ENCODE measurements around the gene NDNF.

- TF ChIP-seq CTCF (IDR thresholded peaks at IDR 0.05) (no peak), POLR2A (IDR thresholded peaks at IDR 0.05) (no peak), EP300 (IDR thresholded peaks at IDR 0.05) (no peak)
Measured at GRCh38 chr4:121098266-121098665, 25.9 kb upstream of the NDNF start.
